ENCODE results near the gene LCAT.

- TF ChIP-seq, protein P1, sequence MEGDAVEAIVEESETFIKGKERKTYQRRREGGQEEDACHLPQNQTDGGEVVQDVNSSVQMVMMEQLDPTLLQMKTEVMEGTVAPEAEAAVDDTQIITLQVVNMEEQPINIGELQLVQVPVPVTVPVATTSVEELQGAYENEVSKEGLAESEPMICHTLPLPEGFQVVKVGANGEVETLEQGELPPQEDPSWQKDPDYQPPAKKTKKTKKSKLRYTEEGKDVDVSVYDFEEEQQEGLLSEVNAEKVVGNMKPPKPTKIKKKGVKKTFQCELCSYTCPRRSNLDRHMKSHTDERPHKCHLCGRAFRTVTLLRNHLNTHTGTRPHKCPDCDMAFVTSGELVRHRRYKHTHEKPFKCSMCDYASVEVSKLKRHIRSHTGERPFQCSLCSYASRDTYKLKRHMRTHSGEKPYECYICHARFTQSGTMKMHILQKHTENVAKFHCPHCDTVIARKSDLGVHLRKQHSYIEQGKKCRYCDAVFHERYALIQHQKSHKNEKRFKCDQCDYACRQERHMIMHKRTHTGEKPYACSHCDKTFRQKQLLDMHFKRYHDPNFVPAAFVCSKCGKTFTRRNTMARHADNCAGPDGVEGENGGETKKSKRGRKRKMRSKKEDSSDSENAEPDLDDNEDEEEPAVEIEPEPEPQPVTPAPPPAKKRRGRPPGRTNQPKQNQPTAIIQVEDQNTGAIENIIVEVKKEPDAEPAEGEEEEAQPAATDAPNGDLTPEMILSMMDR (IDR thresholded peaks at IDR 0.05) = no peak
- TF ChIP-seq SIN3A (IDR thresholded peaks at IDR 0.05; ENCODE audit: borderline replicate concordance, insufficient read depth, low read depth, low read length) (no peak), POLR2AphosphoS5 (IDR thresholded peaks at IDR 0.05; ENCODE audit: low read depth, low read length) (no peak; the same call in 1 of the 2 replicates)
These were observed 4.1 kb downstream of the LCAT start for GRCh38 chr16:67939507-67940445.
